SU-DHL-6 (cell line): Measurements from ENCODE around the gene MAP2K4.
"Not testable (repeated sequence)": the region's sequence is repeated elsewhere in the genome, so short reads cannot be mapped to it uniquely, and the experiment has no call there.

Experiments used
- CTCF ChIP-seq: fragments of 200-600 bp; sonication (generic); IDR thresholded peaks from one replicate; pipeline ENCODE4 v1.5.1; 2017; ENCODE audit warnings: antibody characterized with exemption, mild to moderate bottlenecking, low read length, moderate library complexity; ENCODE audit not compliant: insufficient read depth, poor library complexity, severe bottlenecking
- EZH2phosphoT487 ChIP-seq: fragments of 200-600 bp; sonication (generic), shearing (Covaris generic); conservative IDR thresholded peaks from 2 replicates; pipeline ENCODE4 v1.6.1; 2018; ENCODE audit warnings: mild to moderate bottlenecking, antibody characterized with exemption, low read length, moderate library complexity, mixed read lengths

GRCh38 chr17:12162187-12162586 lies 141.5 kb downstream of the MAP2K4 start:
- not testable (repeated sequence) for TF ChIP-seq CTCF, EZH2phosphoT487
